Heart right ventricle (tissue), 16 donors: ENCODE measurements around the gene TCEA2. TPM values are rescaled to one million over a fixed set of nuclear protein-coding genes. Genes with fewer than 3 reads are reported as not detected.

Source experiments
- ATAC-seq, 8 donors: fragments of 200-7000 bp; cut with Tn5 transposase; one replicate each; pipeline ENCODE4 v1.9.1; 2020; ENCODE audit warnings: mild to moderate bottlenecking in 8 of 8, moderate library complexity in 8 of 8, moderate number of reproducible peaks in 1 of 8
- DNase-seq, 2 donors: peaks; one replicate each; pipeline ENCODE4 v3.0.0-alpha.2; 2020
- H3K27ac ChIP-seq, 10 donors: fragments of 200-600 bp; sonication (generic) in 2 of 10; one replicate each; pipeline versions ENCODE4 v1.5.0 to v1.8.0; 2020 to 2022; ENCODE audit warnings: mild to moderate bottlenecking in 3 of 10
- H3K27me3 ChIP-seq, 7 donors: fragments of 200-600 bp; one replicate each; pipeline ENCODE4 v1.8.0; 2021 to 2022; ENCODE audit warnings: mild to moderate bottlenecking in 2 of 7
- H3K36me3 ChIP-seq, 9 donors: fragments of 200-600 bp; sonication (generic) in 1 of 9; one replicate each; pipeline versions ENCODE4 v1.5.0 to v1.8.0; 2020 to 2022; ENCODE audit warnings: mild to moderate bottlenecking in 2 of 9
- H3K4me1 ChIP-seq, 9 donors: fragments of 200-600 bp; sonication (generic) in 1 of 9; one replicate each; pipeline versions ENCODE4 v1.5.0 to v1.8.0; 2020 to 2022; ENCODE audit warnings: mild to moderate bottlenecking in 4 of 9
- H3K4me3 ChIP-seq, 10 donors: fragments of 200-600 bp; sonication (generic) in 2 of 10; one replicate each; pipeline versions ENCODE4 v1.5.0 to v1.8.0; 2020 to 2022; ENCODE audit warnings: mild to moderate bottlenecking in 7 of 10, moderate library complexity in 2 of 10
- H3K9me3 ChIP-seq, 11 donors: fragments of 200-600 bp in 10 of 11; sonication (generic) in 2 of 11; one replicate each; pipeline versions ENCODE4 v1.5.0 to v1.8.0; 2013 to 2022; ENCODE audit warnings: mild to moderate bottlenecking in 2 of 11, control low read depth in 1 of 11, moderate library complexity in 1 of 11
- CTCF ChIP-seq, 9 donors: fragments of 200-600 bp; sonication (generic) in 2 of 9; IDR thresholded peaks; one replicate each; pipeline versions ENCODE4 v1.5.0 to v1.8.0; 2021 to 2022; ENCODE audit warnings: antibody characterized with exemption in 9 of 9, mild to moderate bottlenecking in 5 of 9, moderate library complexity in 1 of 9
- WGBS, 2 donors: extraction: QIAGEN DNeasy Blood & Tissue Kit; methylation state at CpG; one replicate each; pipeline ENCODE4 v1.1.7; 2013; ENCODE audit warnings: inconsistent platforms in 1 of 2; 5-methylcytosine and 5-hydroxymethylcytosine counted together
- intact Hi-C, 10 donors: fragments of 100-400 bp; cut with DNase I; formaldehyde crosslinking; loops; one replicate each; pipeline versions ENCODE4 v1.11.1 to v1.14.2; 2022
- polyA plus RNA-seq, 2 donors: library from polyadenylated mRNA; stranded (reverse); fragments of 200-250 nt; gene quantifications; one replicate each; pipeline ENCODE4 v1.2.3, GENCODE V29; 2013
- total RNA-seq, 10 donors: library from RNA; stranded (reverse); fragmentation: NEBNext Ultra II Directional in 3 of 10; extraction: Animal tissue kit (Norgen Biotek cat#: 25700) in 3 of 10; gene quantifications; one replicate each; pipeline versions ENCODE4 v1.2.1 to v1.2.4, GENCODE V29; 2021 to 2023
- donor health status: Arrhythmogenic right ventricular cardiomyopathy.
- donor health status: ischemic (EF 13 %, LVEDD 7.1; RV severe dilation, severe dysfunction).
- donor health status: healthy with polysubstance abuse.
- donor health status: DM: no; HTN: yes; CAD: no.
- donor health status: DM: no; HTN: no; CAD: no.
- donor health status: ischemic (EF 25% LVEDD 6.9; RV normal size, moderate dysfunction).
- donor health status: ischemic (EF 25% LVEDD 5.7; RV mildly dilated, moderate dysfunction).
- donor health status: healthy.
- donor health status: DM: yes; HTN: yes; CAD: no.
- donor health status: Ischemic cardiomyopathy.
- donor health status: ischemic (EF 35%, LVEDD 5.7; RV mildly dilated, moderate dysfunction).
- donor health status: nonischemic (EF 11% LVEDD 7.7; RV severe dilation, severe dysfunction).
- donor health status: DM: yes; HTN: yes; CAD: no.
- donor health status: PGD.
- donor health status: ischemic (EF 29% LVEDD 5.4; RV normal size, mild dysfunction).
- donor health status: nonischemic (EF 23%, LVEDD 6.1; RV moderate dilation, normal function).

Gene TCEA2
- total and polyA plus RNA-seq, 12 donors: 35.0 to 54.9 (median 44.9) TPM

DNA sequence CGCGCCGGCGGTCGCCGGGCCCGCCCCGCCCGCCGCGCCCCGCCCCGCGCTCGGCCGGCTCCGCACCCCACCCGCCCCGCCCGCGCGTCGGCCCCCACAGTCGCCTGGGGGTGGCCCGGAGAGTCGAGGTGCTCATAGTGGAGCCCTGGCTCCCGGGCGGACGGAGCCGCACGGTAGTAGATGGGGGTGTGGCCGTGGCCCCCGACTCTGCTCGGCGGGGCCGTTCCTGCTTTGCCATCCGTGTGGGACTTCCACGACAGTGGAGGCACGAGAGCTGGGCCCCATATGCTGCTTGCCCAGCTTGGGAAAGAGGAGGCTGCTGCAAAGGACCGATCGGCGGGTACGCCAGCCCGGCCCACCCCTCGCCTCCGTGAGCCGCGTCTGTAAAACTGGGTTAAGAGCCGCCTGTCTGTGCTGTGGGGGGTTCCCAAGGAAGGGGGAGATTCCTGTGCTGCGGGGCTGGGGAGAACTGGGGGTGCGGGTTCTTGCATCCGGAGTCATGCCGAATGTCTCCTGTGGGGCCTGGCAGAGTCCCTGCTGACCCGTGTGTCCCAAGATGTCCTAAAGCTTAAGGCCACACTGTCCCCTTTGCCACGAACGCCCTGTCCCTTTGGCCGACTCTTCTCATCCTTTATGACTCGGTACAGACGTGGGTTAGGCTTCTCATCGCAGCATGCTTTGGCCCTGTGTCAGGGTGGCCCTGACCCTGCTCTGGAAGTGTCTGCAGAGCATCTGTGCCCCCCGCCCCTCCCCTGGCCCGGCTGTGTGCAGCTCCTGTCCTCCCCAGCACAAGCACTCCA is 17.2 kb downstream of the TCEA2 start, which contains the start of gene OPRL1:
OPRL1 (plus strand) TSS at position 70 of the 800 bp plus-strand sequence. CDS start 12,639 bp downstream, outside the sequence.
- H3K36me3 ChIP-seq: peaks cover 0 to 12% (median 0%) of the 10 kb centered on the region in 9 donors
- no peaks in the 10 kb centered on the region for H3K9me3 ChIP-seq
- peak within 1 kb of the TSS; percentile 67 to 95 (median 86) for H3K27ac ChIP-seq
- peaks cover 0 to 17% (median 16%) of the 10 kb centered on the region in 7 donors for H3K27me3 ChIP-seq
- ATAC-seq: peak in 5 of 8 donors; percentile 3 to 43 (median 4)
- no peak for DNase-seq
- TF ChIP-seq CTCF (IDR thresholded peaks at IDR 0.05): no peak
- peaks cover 16 to 62% (median 41%) of the 10 kb centered on the region in 9 donors for H3K4me1 ChIP-seq
- peak within 1 kb of the TSS; percentile 57 to 94 (median 84) for H3K4me3 ChIP-seq
- WGBS, 2 donors: 6 to 8% methylated on average over 58 to 62 of the region's 62 CpGs
- intact Hi-C loops: loop anchor here in 5 of 10 donors (5.0 kb wide), 2 partner anchors 37 to 42 kb away; no protein-coding TSS in a partner anchor

DNA sequence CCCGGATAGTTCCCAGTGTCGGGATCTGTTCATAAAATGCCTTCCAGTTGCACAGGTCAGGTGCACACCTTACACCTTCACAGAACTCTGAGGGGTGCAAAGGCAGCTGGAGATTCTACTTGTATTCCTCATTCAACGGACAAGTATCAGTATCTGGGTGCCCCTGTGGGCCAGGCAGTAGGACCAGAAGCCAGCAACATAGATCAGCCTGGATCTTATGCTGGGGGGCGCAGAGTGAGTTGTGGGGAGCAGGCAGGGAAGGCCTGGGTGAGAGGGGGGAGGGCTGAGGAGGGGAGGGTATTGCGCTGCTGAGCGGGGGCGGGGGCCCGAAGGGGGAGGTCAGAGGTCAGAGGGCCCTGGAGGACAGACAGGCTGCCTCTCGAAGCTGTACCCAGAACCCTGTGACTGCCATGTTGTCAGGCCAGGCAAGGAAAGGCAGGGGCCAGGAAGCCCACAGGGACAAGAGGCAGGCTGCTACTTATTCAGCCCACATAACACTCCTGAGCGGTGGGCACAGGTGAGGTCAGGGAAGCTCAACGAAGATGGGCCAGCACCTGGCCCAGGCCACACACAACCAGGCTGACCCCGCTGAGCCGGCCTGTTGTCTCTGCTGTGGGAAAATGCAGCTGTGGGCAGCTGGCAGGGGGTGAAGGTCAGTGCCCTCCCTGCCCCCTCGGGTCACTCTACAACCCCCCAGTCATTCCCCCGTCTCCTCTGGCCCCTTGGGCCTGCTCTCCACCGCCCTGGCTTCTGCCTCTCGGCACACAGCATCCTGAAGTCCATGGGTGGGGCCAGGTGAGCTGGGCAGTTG is 18.0 kb downstream of the TCEA2 start:
- Histone ChIP-seq H3K27me3 (peaks cover 0 to 25% (median 24%) of the 10 kb centered on the region in 7 donors), H3K4me1 (peaks cover 16 to 62% (median 41%) of the 10 kb centered on the region in 9 donors), H3K9me3 (no peaks in the 10 kb centered on the region), H3K27ac (peak overlapping the region in 5 of 10 donors; percentile 67 to 91 (median 83)), H3K4me3 (peak overlapping the region in 7 of 10 donors; percentile 53 to 91 (median 84)), H3K36me3 (peaks cover 0 to 6% (median 0%) of the 10 kb centered on the region in 9 donors)
- intact Hi-C loops: loop anchor here in 5 of 10 donors (5.0 kb wide), 2 partner anchors 36 to 41 kb away; no protein-coding TSS in a partner anchor
- ATAC-seq: no peak
- TF ChIP-seq CTCF (IDR thresholded peaks at IDR 0.05): no peak
- no peak for DNase-seq
- WGBS, 2 donors: 80% methylated on average over 17 of the region's 17 CpGs

- intact Hi-C loops: loop anchor here in 5 of 10 donors (5.0 kb wide), 2 partner anchors 36 to 41 kb away; no protein-coding TSS in a partner anchor
- TF ChIP-seq CTCF (IDR thresholded peaks at IDR 0.05): no peak
- WGBS, 2 donors: 94% methylated on average over 6 of the region's 6 CpGs
- no peak overlapping the region for H3K4me3 ChIP-seq
- H3K27ac ChIP-seq: no peak overlapping the region
- DNase-seq (no peak), ATAC-seq (no peak)
- no peaks in the 10 kb centered on the region for H3K9me3 ChIP-seq
- peaks cover 0 to under 1% (median 0%) of the 10 kb centered on the region in 9 donors for H3K36me3 ChIP-seq
- peaks cover 0 to 29% (median 27%) of the 10 kb centered on the region in 7 donors for H3K27me3 ChIP-seq
- peaks cover 16 to 57% (median 41%) of the 10 kb centered on the region in 9 donors for H3K4me1 ChIP-seq
Observed at GRCh38 chr20:64081624-64081964, 18.6 kb downstream of the TCEA2 start.
